Kidney (tissue), 14 donors: ENCODE results near the gene MRGPRE. TPM values are rescaled to one million over a fixed set of nuclear protein-coding genes. Genes with fewer than 3 reads are reported as not detected.

ENCODE experiments used
- DNase-seq, 5 donors: peaks; one replicate each; pipeline ENCODE4 v3.0.0-alpha.2; 2013 to 2020
- FAIRE-seq: peaks from 2 replicates; lab custom pipeline; 2012; peaks lifted over from hg19 to GRCh38; lab: Jason Lieb, UNC
- H3K27ac ChIP-seq, 2 donors: one replicate each; pipeline ENCODE4 v1.7.0; 2013; ENCODE audit warnings: low read depth in 2 of 2, low read length in 2 of 2, inconsistent platforms in 1 of 2
- H3K27me3 ChIP-seq: one replicate; pipeline ENCODE4 v1.7.1; 2013; ENCODE audit warnings: low read length, inconsistent platforms; ENCODE audit not compliant: control insufficient read depth, insufficient read depth
- H3K36me3 ChIP-seq, 3 donors: one replicate each; pipeline versions ENCODE4 v1.7.0 to v1.7.1; 2013; ENCODE audit warnings: low read length in 3 of 3, control low read depth in 1 of 3, inconsistent platforms in 1 of 3; ENCODE audit not compliant: insufficient read depth in 3 of 3, control insufficient read depth in 2 of 3
- H3K4me1 ChIP-seq, 3 donors: one replicate each; pipeline versions ENCODE4 v1.7.0 to v1.7.1; 2013; ENCODE audit warnings: low read length in 3 of 3, inconsistent platforms in 1 of 3, low read depth in 1 of 3; ENCODE audit not compliant: control insufficient read depth in 2 of 3, insufficient read depth in 2 of 3
- H3K4me3 ChIP-seq, 3 donors: one replicate each; pipeline versions ENCODE4 v1.7.0 to v1.8.1; 2013; ENCODE audit warnings: low read length in 3 of 3, control low read depth in 1 of 3, inconsistent platforms in 1 of 3
- H3K9ac ChIP-seq, 3 donors: one replicate each; pipeline versions ENCODE4 v1.7.0 to v1.7.1; 2013; ENCODE audit warnings: low read length in 3 of 3, control low read depth in 1 of 3, inconsistent platforms in 1 of 3
- H3K9me3 ChIP-seq, 3 donors: one replicate each; pipeline versions ENCODE4 v1.7.0 to v1.7.1; 2013; ENCODE audit warnings: low read length in 3 of 3, control low read depth in 1 of 3, inconsistent platforms in 1 of 3; ENCODE audit not compliant: control insufficient read depth in 2 of 3, insufficient read depth in 1 of 3
- intact Hi-C: fragments of 100-400 bp; cut with DNase I; formaldehyde crosslinking; loops from one replicate; pipeline ENCODE4 v1.11.1; 2022
- polyA plus RNA-seq: library from polyadenylated mRNA; stranded (reverse); fragments of 350-450 nt; fragmentation: Illumina TruSeq; extraction: RNeasy Lipid Tissue Mini Kit (QIAGEN cat#74804); gene quantifications from one replicate; pipeline ENCODE4 v1.2.3, GENCODE V29; 2014; ENCODE audit warnings: low read depth, low replicate concordance; ENCODE audit not compliant: insufficient read depth
- total RNA-seq: library from RNA; stranded (reverse); fragmentation: NEBNext Ultra II Directional; extraction: Animal tissue kit (Norgen Biotek cat#: 25700); gene quantifications from one replicate; pipeline ENCODE4 v1.2.1, GENCODE V29; 2021
- TF ChIP-seq, protein P1 (sequence below): IDR thresholded peaks from 3 replicates; pipeline ENCODE4 v1.5.1; 2012; ENCODE audit warnings: mild to moderate bottlenecking, moderate library complexity, borderline replicate concordance; ENCODE audit not compliant: insufficient read depth; ENCODE audit errors: extremely low read depth
- donor health status: control.
- donor health status: control.
- donor health status: control.
- donor health status: control.
- donor health status: control.
- donor health status: DM: yes; HTN: yes; CAD: no.
- donor health status: Normal renal cell carcinoma (clear cell type).

Gene MRGPRE
- total and polyA plus RNA-seq, 2 donors from 2014 or later, result 0.22 TPM; not detected in 1

DNA sequence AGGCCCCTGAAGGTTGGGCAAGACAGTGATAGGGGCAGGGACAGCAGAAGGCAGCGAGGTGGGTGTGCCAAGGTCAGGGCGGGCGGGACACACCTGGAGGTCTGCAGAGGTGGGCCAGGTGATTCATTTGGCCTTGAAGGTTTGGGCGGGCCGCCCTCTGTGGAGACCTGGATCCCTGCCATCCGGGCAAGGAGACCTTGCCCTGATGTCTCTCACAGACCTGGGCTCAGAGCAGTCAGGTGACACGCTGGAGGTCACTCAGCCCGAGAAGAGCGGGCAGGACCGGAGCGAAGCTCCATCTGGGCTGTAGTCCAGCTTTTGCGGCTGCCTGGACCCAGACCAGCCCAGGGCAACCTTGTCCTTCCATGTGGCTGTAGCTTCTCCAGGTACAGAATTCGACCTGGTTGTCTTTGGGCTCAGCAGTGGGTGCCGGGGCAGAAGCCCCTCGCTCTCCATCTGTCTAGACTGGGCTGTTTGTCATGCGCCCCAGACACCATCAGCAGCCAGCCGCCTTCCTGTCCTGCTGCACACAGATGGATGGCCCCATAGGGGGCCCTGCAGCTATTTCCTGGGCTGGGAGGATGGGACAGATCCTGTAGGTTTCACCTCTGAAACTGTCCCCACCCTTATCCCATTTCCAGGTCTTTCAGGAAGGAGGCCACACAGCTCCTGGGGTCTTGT, 16.7 kb downstream of the MRGPRE start:
- no peaks in the 10 kb centered on the region for H3K9me3 ChIP-seq
- intact Hi-C loops, result loop anchor here (10.0 kb wide), 1 partner anchor 181 kb away; no protein-coding TSS in a partner anchor
- FAIRE-seq (no peak), DNase-seq (peak in 2 of 5 donors; percentile 24 to 46)
- TF ChIP-seq, protein P1, sequence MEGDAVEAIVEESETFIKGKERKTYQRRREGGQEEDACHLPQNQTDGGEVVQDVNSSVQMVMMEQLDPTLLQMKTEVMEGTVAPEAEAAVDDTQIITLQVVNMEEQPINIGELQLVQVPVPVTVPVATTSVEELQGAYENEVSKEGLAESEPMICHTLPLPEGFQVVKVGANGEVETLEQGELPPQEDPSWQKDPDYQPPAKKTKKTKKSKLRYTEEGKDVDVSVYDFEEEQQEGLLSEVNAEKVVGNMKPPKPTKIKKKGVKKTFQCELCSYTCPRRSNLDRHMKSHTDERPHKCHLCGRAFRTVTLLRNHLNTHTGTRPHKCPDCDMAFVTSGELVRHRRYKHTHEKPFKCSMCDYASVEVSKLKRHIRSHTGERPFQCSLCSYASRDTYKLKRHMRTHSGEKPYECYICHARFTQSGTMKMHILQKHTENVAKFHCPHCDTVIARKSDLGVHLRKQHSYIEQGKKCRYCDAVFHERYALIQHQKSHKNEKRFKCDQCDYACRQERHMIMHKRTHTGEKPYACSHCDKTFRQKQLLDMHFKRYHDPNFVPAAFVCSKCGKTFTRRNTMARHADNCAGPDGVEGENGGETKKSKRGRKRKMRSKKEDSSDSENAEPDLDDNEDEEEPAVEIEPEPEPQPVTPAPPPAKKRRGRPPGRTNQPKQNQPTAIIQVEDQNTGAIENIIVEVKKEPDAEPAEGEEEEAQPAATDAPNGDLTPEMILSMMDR, result no peak
- H3K4me1 ChIP-seq, result no peaks in the 10 kb centered on the region
- H3K9ac ChIP-seq, result no peak overlapping the region
- H3K36me3 ChIP-seq, result no peaks in the 10 kb centered on the region
- no peaks in the 10 kb centered on the region for H3K27me3 ChIP-seq
- H3K27ac ChIP-seq, result no peak overlapping the region
- H3K4me3 ChIP-seq, result no peak overlapping the region

GRCh38 chr11:3214420-3214699, 17.9 kb downstream of the MRGPRE start:
- DNase-seq, result no peak
- FAIRE-seq, result no peak
- H3K27me3 ChIP-seq, result no peaks in the 10 kb centered on the region

GRCh38 chr11:3213659-3214419, 18.4 kb downstream of the MRGPRE start:
- TF ChIP-seq, protein P1, result no peak

More at GRCh38 chr11:3214420-3214699, 17.9 kb downstream of the MRGPRE start:
- Histone ChIP-seq H3K9me3 (no peaks in the 10 kb centered on the region), H3K4me3 (no peak overlapping the region), H3K36me3 (no peaks in the 10 kb centered on the region), H3K27ac (no peak overlapping the region), H3K4me1 (no peaks in the 10 kb centered on the region), H3K9ac (no peak overlapping the region)
- TF ChIP-seq, protein P1, result no peak
- intact Hi-C loops, result loop anchor here (10.0 kb wide), 1 partner anchor 180 kb away; no protein-coding TSS in a partner anchor

More at GRCh38 chr11:3213659-3214419, 18.4 kb downstream of the MRGPRE start:
- Histone ChIP-seq H3K4me1 (no peaks in the 10 kb centered on the region), H3K9ac (no peak overlapping the region), H3K27ac (no peak overlapping the region), H3K36me3 (no peaks in the 10 kb centered on the region), H3K9me3 (no peaks in the 10 kb centered on the region), H3K4me3 (no peak overlapping the region), H3K27me3 (no peaks in the 10 kb centered on the region)
- no peak for FAIRE-seq
- DNase-seq, result peak in 1 of 5 donors; percentile 29
- intact Hi-C loops, result loop anchor here (10.0 kb wide), 1 partner anchor 179 kb away; no protein-coding TSS in a partner anchor
